Hepatocyte (in vitro differentiated cells): ENCODE data around the gene PTPRK. TPM values are rescaled to one million over a fixed set of nuclear protein-coding genes. Genes with fewer than 3 reads are reported as not detected.

Source experiments
- DNase-seq: peaks from one replicate; pipeline ENCODE4 v3.0.0-alpha.2; 2016; ENCODE audit warnings: low spot score
- H2AFZ ChIP-seq: fragments of 200-600 bp; sonication (generic); 2 replicates; pipeline ENCODE4 v1.6.0; 2016; ENCODE audit warnings: antibody characterized with exemption, mild to moderate bottlenecking
- H3K27ac ChIP-seq: fragments of 200-600 bp; sonication (generic); 2 replicates; pipeline ENCODE4 v1.5.1; 2016; ENCODE audit warnings: mild to moderate bottlenecking
- H3K27me3 ChIP-seq: fragments of 200-600 bp; sonication (generic); 2 replicates; pipeline ENCODE4 v1.6.1; 2016
- H3K36me3 ChIP-seq: fragments of 200-600 bp; sonication (generic); replicated peaks from 2 replicates; pipeline ENCODE4 v1.5.1; 2016; ENCODE audit warnings: low read depth; ENCODE audit not compliant: insufficient read depth
- H3K4me1 ChIP-seq: fragments of 200-600 bp; sonication (generic); 2 replicates; pipeline ENCODE4 v1.5.1; 2016; ENCODE audit warnings: mild to moderate bottlenecking, moderate library complexity; ENCODE audit not compliant: insufficient read depth
- H3K4me2 ChIP-seq: fragments of 200-600 bp; sonication (generic); 2 replicates; pipeline ENCODE4 v1.6.0; 2016
- H3K4me3 ChIP-seq: fragments of 200-600 bp; sonication (generic); 2 replicates; pipeline ENCODE4 v1.5.1; 2016; ENCODE audit warnings: mild to moderate bottlenecking
- H3K79me2 ChIP-seq: fragments of 200-600 bp; sonication (generic); 2 replicates; pipeline ENCODE4 v1.6.0; 2017; ENCODE audit warnings: mild to moderate bottlenecking
- H3K9me2 ChIP-seq: fragments of 200-600 bp; sonication (generic); replicated peaks from 2 replicates; pipeline ENCODE4 v1.6.0; 2017; ENCODE audit warnings: mild to moderate bottlenecking; ENCODE audit not compliant: insufficient read depth
- H3K9me3 ChIP-seq: fragments of 200-600 bp; sonication (generic); 2 replicates; pipeline ENCODE4 v1.5.1; 2016; ENCODE audit warnings: low read depth, mild to moderate bottlenecking
- H4K20me1 ChIP-seq: fragments of 200-600 bp; sonication (generic); 2 replicates; pipeline ENCODE4 v1.6.0; 2016; ENCODE audit warnings: mild to moderate bottlenecking; ENCODE audit not compliant: insufficient read depth, poor library complexity, severe bottlenecking
- CTCF ChIP-seq: fragments of 200-600 bp; sonication (generic); IDR thresholded peaks from 2 replicates; pipeline ENCODE4 v1.5.1; 2016; ENCODE audit warnings: antibody characterized with exemption, mild to moderate bottlenecking; ENCODE audit not compliant: poor library complexity
- EZH2 ChIP-seq: fragments of 200-600 bp; sonication (generic); IDR thresholded peaks from 2 replicates; pipeline ENCODE4 v1.6.1; 2016; ENCODE audit warnings: antibody characterized with exemption, mild to moderate bottlenecking, borderline replicate concordance
- EZH2phosphoT487 ChIP-seq: fragments of 200-600 bp; sonication (generic); IDR thresholded peaks from one replicate; pipeline ENCODE4 v1.6.1; 2018; ENCODE audit warnings: antibody characterized with exemption, mild to moderate bottlenecking, low read depth, moderate library complexity; ENCODE audit not compliant: unreplicated experiment, severe bottlenecking
- WGBS: methylation state at CpG from one replicate; pipeline ENCODE4 v1.1.6; 2016; ENCODE audit warnings: low lambda C conversion rate; ENCODE audit errors: missing lambda C conversion rate; 5-methylcytosine and 5-hydroxymethylcytosine counted together
- polyA plus RNA-seq: library from polyadenylated mRNA; unstranded; fragments of >200 nt; fragmentation: Nextera tagmentation; extraction: Ambion mirVana; gene quantifications from 2 replicates; pipeline ENCODE4 v1.2.1, GENCODE V29; 2016
- total RNA-seq: library from RNA; depleted of rRNA; stranded (reverse); fragments of >200 nt; gene quantifications from 2 replicates; pipeline ENCODE4 v1.2.3, GENCODE V29; 2014

PTPRK gene
- total and polyA plus RNA-seq, 2 experiments from 2014 or later = 42.0 to 80.2 TPM

GRCh38 chr6:128412680-128413079, 107.7 kb downstream of the PTPRK start:
- TF ChIP-seq EZH2 = no peak
- TF ChIP-seq CTCF = no peak
- no peak for TF ChIP-seq EZH2phosphoT487
- Histone ChIP-seq H3K36me3 (no peaks in the 10 kb centered on the region), H3K4me2 (no peak overlapping the region), H2AFZ (no peak overlapping the region), H4K20me1 (peaks cover 8% of the 10 kb centered on the region), H3K9me2 (no peaks in the 10 kb centered on the region), H3K79me2 (peaks cover 80% of the 10 kb centered on the region), H3K9me3 (no peaks in the 10 kb centered on the region), H3K4me3 (no peak overlapping the region), H3K27ac (no peak overlapping the region), H3K27me3 (no peaks in the 10 kb centered on the region), H3K4me1 (no peaks in the 10 kb centered on the region)
- 92% methylated on average over 4 of the region's 4 CpGs for WGBS
- DNase-seq = no peak

- Histone ChIP-seq H3K4me2 (no peak overlapping the region), H3K27me3 (no peaks in the 10 kb centered on the region), H3K9me3 (no peaks in the 10 kb centered on the region), H3K36me3 (no peaks in the 10 kb centered on the region), H3K4me1 (peaks cover 5% of the 10 kb centered on the region), H3K9me2 (no peaks in the 10 kb centered on the region), H3K27ac (no peak overlapping the region), H2AFZ (no peak overlapping the region), H4K20me1 (peaks cover 8% of the 10 kb centered on the region), H3K4me3 (no peak overlapping the region), H3K79me2 (peaks cover 83% of the 10 kb centered on the region)
- DNase-seq = peak; percentile 16
- TF ChIP-seq CTCF = no peak
- WGBS = 71% methylated on average over 4 of the region's 4 CpGs
Measured at GRCh38 chr6:128410584-128410983, 109.8 kb downstream of the PTPRK start.

- no peak overlapping the region for H3K4me2 ChIP-seq
Measured at GRCh38 chr6:128409003-128409402, 111.4 kb downstream of the PTPRK start.

More at GRCh38 chr6:128409003-128409402, 111.4 kb downstream of the PTPRK start:
- Histone ChIP-seq H3K4me3 (no peak overlapping the region), H4K20me1 (peaks cover 8% of the 10 kb centered on the region), H3K9me3 (no peaks in the 10 kb centered on the region), H3K4me1 (peaks cover 7% of the 10 kb centered on the region), H3K27me3 (no peaks in the 10 kb centered on the region), H3K9me2 (no peaks in the 10 kb centered on the region), H3K79me2 (peaks cover 83% of the 10 kb centered on the region), H3K27ac (no peak overlapping the region), H3K36me3 (no peaks in the 10 kb centered on the region), H2AFZ (no peak overlapping the region)
- TF ChIP-seq EZH2 (no peak), EZH2phosphoT487 (no peak), CTCF (no peak)
- 71% methylated on average over 1 of the region's 1 CpG for WGBS
- DNase-seq = no peak
